Myocyte (in vitro differentiated cells): ENCODE data around the gene KPTN. TPM values are rescaled to one million over a fixed set of nuclear protein-coding genes. Genes with fewer than 3 reads are reported as not detected.

Source experiments
- DNase-seq: peaks from one replicate; pipeline ENCODE4 v3.0.0-alpha.2; 2012; ENCODE audit warnings: low read depth
- polyA plus RNA-seq: library from polyadenylated mRNA; unstranded; fragments of >200 nt; gene quantifications from one replicate; pipeline ENCODE4 v1.2.1, GENCODE V29; 2012; ENCODE audit warnings: missing spikeins
- total RNA-seq: library from RNA; depleted of rRNA; stranded (reverse); fragments of >200 nt; gene quantifications from 2 replicates; pipeline ENCODE4 v1.2.3, GENCODE V29; 2014

KPTN gene
- total RNA-seq = 5.7 and 12.5 TPM in 2 replicates
- polyA plus RNA-seq = 12.6 TPM

DNA sequence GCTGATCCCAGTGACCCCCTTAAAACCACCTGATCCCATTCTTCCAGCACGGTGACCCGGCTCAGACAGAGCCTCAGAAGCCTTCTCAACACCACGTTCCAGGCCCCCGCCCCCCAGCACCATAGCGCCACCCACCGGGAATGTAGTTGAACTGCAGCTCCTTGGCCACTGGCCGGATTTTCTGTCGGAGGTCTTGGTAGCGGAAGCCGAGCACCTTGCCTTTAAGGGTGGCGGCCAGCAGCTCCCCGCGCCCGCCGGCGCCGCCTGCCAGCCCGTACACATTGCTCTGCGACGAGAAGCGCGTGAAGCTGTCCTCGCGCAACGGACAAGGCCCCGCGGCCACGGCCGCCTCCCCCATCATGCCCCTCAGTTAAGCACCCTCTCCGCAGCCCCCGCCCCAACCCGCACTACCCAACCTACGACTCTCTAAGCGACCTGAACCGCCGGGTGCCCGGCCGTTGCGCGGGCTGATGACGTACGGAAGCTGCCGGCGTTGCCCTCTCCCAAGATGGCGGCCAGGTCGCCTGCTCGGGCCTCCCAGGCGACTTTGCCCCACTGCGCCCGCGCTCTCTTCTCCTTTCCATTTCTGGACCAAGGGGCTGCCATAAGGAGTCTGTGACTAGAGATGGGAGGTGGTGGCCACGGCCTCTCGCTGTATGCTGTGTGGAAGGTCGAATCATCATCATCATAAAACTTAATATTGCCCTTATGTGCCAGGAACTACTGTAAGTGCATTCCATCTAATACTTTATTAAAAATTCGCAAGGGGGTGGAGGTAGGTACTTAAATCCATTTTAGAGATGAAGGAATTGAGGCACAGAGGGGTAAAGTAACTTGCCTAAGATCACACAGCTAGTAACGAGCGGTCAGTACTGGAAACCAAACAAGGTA is at the start of gene KPTN:
Gene KPTN, minus strand, starts transcription at position 420 of the 891 bp plus-strand sequence. Its CDS starts 59 bp downstream, at position 361.
- peak; percentile 90 for DNase-seq

DNA sequence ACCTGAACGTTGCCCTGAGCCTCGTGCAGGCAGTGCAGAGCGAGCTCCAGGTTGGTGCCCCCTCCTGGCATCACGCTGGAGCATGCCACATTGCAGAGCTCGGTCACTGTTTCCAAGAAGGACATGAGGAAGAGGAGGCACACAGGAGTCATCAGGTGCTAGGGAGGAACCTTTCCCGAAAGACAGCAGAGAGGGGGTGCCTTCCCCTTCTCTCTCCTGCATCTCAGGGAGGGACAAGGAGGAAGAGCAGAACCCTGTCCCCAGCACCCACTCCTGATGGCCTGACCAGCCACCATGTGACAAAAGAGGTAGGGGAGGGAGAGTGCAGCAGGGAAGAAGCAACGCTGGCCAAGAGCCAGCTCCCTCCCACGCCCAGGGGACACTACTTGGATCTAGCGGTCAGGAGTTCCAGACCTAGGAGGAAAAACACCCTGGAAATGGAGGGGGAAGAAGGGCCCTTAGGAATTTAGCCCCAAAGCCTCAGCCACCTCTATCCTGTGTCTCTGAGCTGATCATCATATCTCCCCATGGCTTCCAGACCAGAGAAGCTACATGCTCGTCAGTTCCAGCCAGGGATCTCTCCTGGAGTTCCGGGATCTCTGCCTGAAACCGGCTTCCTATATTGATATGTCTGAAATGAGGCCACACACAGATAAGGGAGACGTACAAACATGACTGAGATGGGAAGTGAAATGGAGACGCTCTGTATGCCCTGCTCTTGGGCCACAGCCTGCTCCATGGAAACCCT is 47.8 kb upstream of the KPTN start:
- no peak for DNase-seq

DNA sequence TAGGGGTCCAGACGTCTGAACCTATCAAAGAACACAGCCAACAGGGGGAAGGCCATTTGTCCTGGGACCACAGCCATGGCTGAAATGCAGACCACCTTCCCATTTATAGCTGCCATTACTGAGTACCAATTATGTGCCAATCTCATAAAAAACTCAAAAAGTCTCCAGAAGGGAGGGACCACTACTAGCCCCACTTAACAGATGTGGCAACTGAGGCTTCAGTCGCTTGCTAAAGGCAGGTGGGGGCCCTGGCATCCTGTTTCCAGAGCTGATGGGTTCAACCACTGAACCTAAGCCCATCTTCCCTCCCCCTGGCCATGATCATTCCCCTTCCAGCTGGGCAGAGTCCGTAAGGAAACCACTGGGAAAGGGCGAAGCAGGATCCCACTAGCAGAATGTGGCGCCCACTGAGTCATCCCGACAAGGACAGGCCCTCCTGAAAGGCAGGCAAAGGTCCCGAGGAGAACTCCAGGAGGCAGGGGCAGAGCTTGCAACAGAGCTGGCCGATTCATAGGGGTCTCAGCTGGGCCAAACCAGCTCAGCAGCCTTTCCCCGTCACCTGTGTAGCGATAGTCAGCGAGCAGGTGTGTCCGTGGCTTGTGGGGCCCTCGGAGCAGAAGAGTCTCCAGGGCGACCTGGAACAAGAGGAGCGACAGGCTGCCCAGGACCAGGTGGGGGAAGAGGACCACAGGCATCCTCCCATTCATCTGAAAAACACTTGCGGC is 45.2 kb upstream of the KPTN start:
- DNase-seq = no peak

DNA sequence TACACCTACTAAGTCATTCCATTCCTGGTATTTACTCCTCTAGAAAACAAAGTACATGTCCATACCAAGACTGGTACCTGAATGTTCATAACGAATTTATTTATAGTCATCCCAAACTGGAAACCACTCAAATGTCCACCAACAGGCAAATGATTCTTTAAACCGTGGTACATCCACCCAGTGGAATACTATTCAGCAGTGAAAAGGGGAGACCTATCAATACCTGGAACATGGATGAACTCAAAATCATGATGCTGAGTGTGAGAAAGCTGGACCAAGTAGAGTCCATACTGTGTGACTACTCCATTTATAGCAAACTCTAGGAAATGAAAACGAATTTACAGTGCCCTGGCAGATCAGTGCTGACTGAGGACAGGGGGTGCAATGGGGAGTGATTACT is 42.8 kb upstream of the KPTN start:
- no peak for DNase-seq

DNA sequence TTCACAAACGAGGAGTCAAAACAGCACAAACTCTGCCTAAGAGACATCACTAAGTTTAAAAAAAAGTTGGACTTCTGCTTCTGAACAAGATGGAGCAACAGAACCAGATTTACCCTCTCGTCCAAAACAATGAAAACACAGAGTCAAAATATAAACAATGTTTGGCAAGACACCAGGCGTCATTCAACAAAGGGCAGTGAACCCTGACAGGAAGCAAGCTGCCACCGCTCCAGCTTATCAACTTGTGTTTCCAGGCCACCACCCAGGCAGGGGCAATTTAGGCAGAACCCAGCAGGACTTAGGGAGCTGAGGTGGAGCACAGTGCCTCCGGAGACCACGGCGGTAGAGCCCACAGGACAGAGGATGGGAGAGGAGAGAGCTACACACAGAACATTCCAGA is 39.5 kb upstream of the KPTN start:
- DNase-seq = no peak

DNA sequence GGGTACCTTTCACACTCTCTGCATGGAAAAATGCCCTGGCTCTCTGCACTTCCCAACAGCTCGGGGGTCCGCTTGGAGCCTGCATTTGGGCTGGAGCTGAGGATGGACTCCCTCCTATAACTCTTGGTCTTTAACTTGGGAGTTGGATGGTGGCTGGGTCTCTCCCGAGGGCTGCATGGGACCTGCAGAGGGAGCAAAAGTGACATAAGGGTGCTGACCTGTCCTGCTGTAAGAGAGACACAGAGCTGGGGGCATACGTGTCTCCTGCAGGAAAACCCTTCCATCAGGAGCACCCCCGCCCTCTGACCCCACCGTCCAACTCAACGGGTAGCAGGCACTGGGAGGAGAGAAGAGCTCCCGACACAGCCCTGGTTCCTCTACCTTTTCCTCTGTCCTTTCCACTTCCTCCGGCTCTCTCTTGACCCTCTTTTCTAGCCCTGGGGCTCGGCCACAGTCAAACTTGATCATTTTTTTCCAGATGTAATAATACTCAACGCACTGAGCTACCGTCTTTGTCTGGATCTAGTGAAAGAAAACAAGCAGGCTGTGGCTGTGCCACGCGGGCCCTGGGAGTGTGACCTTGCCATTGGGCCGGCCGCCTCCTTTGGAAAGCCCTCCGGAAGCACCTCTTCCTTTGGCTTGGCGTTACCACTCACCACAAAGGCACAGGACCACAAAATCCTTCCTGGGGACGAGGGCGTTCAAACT is 37.6 kb upstream of the KPTN start:
- DNase-seq = no peak

DNA sequence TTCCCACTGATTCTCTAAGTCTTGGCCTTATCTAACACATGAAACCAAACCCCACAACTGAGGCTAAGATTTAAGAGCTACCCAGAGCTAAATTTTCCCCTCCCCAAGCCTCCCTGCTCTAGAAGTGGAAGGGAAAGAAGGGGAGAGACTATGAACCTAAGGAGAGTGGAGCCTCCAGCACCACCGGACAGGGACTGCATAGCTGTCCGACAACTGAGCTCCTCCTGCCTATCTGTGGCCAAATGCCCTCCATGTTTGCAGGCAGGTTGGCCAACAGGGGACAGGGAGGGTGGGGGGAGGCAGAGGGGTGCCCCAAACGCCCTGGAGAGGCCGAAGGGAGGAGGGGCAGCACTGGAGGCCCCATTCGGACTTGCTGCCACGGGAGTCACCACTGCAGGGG is 36.8 kb upstream of the KPTN start:
- DNase-seq = no peak

DNA sequence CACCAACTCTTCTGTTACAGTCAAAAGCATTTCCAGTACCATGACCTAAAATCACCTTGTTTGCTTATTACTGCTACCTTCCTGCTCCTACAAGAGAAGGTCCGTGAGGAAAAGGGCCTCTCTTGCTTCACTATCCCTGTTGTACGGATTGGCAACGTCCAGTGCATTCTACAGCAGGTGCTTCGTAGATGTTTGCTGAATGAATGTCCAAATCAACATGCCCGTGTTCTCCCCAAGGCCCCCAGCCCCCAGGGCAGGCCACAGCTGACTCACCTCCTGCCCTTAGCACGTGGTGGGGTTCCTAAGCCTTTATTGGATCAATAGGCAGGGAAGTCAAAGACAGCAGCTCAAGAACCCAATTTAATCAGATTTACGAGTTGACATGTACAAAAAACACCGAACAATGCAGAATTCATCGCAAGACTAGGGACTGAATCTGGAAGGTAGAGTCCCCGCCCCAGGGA is 36.4 kb upstream of the KPTN start:
- DNase-seq = no peak

DNA sequence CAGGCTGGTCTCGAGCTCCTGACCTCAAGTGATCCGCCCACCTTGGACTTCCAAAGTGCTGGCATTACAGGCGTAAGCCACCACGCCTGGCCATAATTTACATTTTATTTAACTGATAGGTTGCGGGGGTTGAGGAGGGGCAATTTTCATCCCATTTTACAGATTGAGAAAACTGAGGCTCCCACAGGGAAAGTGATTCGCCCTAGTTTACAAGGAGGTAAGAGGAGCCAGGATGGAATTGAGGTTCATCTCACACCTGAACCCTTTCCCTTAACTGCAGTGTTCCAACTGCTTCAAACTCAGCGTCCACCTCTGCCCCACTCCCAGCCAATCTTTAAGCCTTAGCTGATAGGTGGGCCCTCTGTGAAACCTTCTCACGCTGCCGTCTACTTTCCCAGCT is 34.8 kb upstream of the KPTN start:
- no peak for DNase-seq

DNA sequence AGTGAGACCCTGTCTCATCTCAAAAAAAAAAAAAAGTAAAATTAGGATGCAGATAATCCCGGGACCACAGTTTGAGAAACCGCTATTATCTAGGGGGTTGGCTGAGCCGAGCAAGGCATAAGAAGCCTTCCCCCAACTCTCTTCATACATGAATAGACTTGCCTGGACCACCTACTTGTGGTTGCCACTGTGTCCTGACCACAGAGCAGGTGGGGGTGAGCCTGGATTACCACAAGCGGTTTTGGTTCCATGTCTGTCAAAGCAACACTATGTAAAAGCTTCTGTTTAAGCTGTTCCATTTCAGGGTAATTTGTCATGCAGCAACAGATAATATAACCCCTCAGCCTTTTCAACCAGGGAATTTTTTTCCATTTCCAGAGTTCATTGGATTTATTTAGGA is 34.1 kb upstream of the KPTN start:
- peak; percentile 84 for DNase-seq

DNA sequence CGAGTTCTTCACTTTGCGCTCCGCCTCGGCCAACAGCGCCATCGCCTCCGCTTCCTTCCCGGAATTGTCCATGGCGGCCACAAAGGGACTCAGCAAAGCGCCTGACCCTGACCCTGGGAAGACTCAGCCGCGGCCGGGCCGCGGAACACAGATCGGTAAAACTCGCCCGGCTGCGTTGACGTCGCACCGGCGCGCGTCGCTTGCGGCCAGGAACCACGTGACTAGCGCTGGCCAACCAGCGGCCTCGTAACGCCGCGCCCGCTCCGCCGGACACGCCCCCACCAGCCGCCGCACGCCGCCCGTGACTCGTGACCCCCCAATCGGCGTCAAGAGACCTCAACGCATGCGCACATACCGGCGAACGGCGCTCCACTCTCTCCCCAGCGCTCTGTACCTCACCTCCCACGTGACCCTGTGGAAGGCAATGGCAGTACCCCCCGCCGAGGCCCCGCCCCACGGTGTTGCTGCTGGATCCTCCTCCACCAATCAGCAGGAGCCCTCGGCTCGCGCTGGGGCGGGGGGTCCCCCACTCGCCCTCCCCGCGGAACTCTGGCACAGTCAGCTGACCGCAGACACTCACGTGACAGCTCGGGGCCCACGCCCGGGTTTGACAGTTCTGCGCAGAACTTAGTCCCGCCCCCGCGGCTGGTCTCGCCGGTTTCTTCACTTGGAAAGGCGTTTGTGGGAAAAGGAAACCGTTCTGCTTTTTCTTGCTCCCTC is 31.0 kb upstream of the KPTN start, which contains the start of gene NAPA:
Gene NAPA, minus strand, starts transcription at position 195 of the 720 bp plus-strand sequence. Its CDS starts 123 bp downstream, at position 72.
- DNase-seq = peak; percentile 100

DNA sequence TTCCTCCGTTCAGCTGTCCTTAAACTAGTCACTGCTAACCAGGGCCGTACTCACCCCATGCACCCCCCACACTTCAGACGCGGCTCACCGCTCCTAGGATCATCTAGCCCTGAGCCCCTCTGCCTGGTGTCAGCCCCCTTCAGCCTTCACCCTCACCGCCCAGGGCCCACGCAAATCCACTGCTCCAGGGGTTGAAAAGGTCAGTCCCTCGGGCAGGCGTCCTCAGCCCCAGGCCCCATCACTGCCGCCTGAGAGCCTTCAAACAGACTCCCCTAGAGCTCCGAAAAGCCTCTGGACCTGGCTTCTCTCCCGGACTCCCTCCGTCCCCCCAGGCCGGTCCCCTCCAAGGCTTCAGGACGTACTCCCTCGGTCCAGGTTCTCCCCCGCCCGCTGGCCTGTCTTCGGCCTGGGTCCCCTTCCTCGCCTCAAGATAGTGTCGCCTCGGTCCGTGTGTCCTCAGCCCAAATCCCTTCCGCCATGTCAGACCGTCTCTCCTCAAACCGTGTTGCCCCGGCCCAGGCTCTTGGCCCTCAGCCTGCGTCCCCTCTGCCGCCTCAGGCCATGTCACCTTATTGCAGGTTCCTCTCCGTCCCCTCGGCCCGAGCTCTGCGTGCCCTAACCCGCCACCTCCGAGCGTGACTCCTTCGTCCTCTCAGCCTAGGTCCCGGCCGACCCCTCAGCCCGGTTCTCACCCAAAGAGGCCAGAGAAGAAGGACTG is 30.3 kb upstream of the KPTN start:
- no peak for DNase-seq

DNA sequence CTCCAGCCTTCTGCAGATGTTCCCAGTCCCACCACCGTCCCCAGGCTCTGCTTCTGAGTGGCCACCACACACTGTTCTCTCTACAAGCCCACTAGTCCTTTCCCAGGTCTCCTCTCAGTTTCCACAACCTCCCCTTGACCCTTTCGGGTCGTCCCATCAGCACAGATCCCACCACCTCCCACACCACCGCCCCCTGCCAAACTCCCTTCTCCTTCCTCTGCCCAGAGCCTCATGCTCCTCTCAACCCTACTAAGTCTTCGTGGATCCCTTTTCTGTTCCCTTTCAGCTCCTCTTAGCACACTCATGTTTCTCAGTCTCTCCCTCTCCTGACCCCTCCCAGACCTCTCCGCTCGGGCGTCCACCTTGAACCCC is 28.9 kb upstream of the KPTN start:
- no peak for DNase-seq

DNA sequence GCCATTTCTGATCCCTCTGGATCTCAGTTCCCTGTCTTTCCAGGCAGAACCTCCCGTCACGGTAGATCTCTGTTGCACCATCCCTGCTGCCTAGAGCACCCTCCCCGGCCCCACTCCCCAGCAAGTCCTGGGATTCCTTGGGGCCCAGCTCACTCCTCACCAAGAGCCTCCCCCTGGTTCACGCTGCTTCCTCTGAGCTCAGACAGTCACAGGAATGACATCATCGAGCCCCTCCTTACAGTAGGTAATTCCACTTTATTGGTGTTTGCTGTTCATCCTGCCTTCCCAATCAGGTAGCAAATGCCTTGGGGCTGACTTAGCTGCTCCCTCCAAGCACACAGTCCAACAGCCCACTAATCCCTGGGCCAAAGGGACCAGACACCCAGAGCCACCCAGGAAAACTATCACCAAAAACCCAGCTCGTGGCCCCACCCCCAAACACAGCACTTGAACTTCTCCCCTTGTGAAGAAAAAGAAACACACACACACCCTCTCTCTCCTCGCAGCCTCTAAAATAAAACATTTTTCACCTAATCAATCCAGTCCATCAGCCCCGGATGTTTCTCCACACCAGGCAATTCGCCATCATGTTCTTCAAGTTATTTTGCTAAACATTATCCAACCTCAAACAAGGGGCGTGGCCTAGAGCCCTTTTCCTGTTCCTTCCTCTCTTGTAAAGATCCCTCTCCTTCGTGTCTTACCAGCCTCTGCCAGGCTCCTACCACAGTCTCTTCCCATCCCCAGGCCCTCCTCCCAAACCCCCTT is 28.3 kb upstream of the KPTN start:
- DNase-seq = no peak

DNA sequence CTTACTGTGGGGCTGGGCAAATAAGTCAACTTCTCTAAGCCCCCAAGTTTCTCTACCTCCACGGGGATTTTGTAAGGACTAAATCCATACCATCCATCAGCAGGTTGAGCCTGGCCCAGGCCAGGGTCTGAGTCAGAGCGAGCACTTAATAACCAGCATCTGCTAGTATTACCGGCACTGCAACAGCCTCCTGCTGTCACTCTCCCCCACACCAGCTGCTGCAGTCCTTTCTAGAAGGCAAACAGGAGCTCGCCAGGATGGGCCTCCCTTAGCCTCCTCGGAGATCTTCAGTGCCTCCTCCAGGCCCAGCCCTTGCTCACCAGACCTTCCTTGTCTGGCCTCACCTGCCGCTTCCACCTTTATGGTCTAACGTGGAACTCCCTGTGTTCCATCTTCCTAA is 27.7 kb upstream of the KPTN start:
- DNase-seq = peak; percentile 87

DNA sequence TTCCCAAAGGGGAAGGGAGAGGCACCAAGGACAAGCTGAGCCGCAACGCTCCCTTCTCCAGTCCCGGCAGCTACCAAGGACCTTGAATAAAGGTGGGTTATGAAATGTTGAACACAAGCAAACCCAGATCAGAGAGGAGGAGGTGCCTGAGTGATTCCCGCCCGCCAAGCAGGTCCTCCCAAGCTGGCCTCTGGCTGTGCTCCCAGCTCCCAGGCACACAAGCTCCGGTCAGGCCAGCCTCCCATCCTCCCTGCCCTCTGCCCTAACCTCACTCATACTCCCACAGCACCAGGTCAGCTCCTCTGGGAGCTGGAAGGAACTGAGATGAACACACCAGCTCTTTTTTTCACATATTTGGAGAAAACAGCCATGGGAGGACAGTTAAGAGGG is 27.1 kb upstream of the KPTN start:
- DNase-seq = no peak

DNA sequence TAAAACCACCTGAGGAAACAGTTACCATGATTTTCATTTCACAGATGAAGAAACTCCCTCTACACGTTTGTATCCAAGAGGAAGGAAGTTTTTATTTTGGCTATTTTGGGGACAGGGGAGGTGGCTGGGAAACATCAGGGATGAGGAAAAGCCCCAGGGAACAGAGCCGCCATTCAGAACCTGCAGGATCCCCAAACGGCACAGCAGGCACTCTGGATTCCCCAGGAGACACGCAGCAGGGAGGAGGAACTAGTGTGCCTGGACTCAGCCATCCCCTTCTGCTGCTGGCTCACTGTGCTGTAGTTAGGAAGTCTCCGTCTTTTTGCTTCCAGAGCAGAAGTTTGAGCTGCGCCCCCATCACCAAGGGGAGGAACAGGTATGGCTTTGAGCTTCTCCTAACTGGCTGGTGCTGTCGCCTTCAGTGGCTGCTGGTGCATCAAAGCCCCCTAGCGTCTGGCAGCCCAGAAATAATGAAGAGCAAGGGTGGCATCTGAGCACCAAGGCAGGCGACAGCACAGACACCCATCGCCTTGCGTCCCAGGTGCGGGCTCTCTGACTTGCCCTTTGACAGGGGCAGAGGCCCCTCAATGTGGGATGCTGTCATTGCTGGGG is 26.6 kb upstream of the KPTN start:
- DNase-seq = no peak

DNA sequence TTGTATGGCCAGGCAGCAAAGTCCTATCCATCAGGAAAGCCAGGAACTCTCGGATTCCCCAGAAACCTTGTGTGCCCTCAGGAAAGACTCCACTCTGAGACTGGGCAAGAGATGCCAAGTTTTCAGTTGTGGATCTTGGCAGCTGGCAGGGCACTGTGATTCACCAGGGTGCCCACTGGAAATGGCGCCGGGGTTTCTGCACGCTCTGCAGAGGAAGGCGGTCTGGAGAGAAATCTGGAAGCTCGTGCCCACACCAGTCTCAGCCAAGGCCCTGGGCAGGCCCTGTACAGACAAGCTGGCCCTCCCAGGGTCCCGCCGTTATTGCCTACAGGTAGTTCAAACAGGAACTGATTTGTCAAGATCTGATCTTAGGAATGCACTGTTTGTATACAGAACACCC is 26.0 kb upstream of the KPTN start:
- peak; percentile 84 for DNase-seq
